Fibroblast of skin of scalp (primary cell): ENCODE data around the gene PGLYRP2. TPM values are rescaled to one million over a fixed set of nuclear protein-coding genes. Genes with fewer than 3 reads are reported as not detected.
"Not testable (repeated sequence)": the region's sequence is repeated elsewhere in the genome, so short reads cannot be mapped to it uniquely, and the experiment has no call there.

Experiments
- DNase-seq: peaks from one replicate; pipeline ENCODE4 v3.0.0-alpha.2; 2013
- polyA plus RNA-seq, 2 experiments: library from polyadenylated mRNA; unstranded; fragments of 120-200 nt; gene quantifications; one replicate each; pipeline ENCODE4 v1.2.1, GENCODE V29; 2013; ENCODE audit not compliant: insufficient read length in 2 of 2

PGLYRP2 gene, protein sequence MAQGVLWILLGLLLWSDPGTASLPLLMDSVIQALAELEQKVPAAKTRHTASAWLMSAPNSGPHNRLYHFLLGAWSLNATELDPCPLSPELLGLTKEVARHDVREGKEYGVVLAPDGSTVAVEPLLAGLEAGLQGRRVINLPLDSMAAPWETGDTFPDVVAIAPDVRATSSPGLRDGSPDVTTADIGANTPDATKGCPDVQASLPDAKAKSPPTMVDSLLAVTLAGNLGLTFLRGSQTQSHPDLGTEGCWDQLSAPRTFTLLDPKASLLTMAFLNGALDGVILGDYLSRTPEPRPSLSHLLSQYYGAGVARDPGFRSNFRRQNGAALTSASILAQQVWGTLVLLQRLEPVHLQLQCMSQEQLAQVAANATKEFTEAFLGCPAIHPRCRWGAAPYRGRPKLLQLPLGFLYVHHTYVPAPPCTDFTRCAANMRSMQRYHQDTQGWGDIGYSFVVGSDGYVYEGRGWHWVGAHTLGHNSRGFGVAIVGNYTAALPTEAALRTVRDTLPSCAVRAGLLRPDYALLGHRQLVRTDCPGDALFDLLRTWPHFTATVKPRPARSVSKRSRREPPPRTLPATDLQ
- polyA plus RNA-seq (2013, experiment 1 of 2; ENCODE audit: insufficient read length): not detected
- not detected for polyA plus RNA-seq (2013, experiment 2 of 2; ENCODE audit: insufficient read length)

DNA sequence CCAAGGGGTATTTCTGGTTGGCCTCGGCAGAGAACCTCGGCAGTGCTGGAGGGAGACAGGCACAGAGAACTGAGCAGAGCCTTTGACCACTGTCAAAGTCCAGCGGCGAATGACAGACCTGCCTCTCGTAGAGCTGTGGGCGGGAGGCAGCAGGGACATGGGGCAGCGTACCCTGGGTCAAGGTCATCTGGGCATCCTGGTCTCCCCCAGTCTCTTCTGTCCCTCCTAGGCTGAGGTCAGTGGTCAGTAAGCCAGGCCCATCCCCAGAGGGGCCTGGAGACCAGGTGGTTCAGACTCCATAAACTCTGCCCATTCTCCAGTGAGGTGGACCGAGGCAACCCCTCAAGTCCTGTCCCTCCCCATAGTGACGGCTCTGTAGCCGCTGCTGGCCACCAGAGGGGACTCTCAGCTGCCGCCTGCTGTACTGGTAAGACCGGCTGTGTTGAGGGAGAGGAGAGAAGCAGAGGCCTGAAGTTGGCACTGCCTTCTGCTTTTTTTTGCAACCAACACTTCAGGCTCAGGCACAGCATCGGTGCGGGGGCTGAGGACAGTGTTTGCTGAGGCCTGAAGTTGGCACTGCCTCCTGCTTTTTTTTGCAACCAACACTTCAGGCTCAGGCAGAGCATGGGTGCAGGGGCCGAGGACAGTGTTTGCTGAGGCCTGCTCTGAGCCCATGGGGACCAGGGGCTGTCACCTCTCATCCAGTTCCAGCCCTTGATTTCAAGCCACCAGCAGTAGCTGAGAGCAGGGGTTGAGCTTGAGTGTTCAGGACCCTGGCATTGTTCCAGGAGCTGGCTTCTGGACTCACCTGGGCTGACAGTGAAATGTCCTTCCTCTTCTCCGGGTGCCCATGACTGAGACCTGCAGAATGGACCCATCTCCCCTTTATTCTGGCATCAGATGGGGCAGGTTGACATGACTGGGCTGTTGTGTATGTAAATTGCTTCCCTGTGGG lies at the start of gene PGLYRP2:
Gene PGLYRP2 (minus strand): TSS at position 111 of the 955 bp plus-strand sequence. CDS start 130 bp downstream, outside the sequence.
- no peak for DNase-seq

DNA sequence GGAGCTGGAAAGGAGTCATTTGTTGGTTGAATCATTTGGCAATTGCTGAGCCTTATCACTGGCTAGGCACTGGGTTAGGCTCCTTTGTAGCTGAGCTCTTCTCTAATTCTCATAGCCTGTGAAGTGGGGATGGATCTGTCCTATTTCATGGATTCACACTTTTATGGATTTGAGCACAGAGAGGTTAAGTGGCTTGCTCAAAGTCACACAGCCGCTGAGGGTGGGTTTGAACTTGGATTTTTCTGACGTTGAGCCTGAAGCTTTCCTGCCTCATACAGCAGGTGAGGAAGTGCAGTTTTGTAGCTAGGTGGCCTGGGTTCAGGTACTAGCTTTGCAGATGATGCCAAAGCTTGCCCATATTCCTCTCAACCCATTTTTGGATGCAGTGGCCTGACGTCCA lies 48.4 kb upstream of the PGLYRP2 start:
- DNase-seq: no peak

DNA sequence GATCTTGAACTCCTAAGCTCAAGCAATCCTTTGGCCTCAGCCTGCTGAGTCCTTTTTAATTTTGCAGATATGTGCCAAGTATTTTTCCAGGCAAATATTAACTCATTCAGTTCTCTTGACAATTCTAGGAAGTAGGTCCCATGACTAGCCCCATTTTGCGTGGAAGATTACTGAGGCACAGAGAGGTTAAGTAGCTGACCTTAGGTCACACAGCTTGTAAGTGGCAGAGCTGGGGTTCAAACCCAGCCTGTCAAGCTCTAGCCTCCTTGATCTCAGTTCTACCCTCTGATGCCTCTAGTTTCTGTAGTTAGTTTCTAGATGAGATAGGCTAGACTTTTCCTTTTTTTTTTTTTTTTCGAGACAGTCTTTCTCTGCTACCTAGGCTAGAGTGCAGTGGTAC lies 47.1 kb upstream of the PGLYRP2 start:
- no peak for DNase-seq

DNA sequence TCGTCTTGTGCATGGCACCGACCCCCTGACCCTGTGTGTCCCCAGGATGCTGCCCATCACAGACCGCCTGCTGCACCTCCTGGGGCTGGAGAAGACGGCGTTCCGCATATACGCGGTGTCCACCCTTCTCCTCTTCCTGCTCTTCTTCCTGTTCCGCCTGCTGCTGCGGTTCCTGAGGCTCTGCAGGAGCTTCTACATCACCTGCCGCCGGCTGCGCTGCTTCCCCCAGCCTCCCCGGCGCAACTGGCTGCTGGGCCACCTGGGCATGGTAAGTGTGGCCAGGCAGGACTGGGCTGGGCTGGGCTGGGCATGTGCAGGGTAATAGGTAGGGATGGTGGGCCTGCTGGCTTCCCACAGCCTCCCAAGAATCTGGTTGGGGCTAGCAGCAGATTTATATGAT lies 46.0 kb upstream of the PGLYRP2 start:
- no peak for DNase-seq

DNA sequence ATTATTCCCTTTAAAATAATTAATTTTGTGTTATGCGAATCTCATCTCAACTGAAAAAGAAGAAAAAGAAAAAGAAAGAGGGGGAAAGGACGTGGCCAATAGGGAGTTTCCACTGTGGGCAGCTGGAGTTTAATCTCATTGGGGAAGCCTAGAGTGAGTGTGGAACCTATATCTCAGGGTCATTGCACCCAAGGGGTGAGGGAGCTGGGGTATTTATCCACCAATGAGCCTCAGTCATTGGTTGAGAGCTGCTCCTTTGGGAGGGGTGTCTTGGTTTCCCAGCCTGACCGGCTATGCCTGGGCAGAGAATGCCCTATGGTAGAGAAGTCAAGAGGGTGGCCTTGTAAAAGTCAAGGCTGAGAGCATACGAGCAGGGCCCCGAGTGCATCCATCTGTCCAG lies 45.5 kb upstream of the PGLYRP2 start:
- no peak for DNase-seq

DNA sequence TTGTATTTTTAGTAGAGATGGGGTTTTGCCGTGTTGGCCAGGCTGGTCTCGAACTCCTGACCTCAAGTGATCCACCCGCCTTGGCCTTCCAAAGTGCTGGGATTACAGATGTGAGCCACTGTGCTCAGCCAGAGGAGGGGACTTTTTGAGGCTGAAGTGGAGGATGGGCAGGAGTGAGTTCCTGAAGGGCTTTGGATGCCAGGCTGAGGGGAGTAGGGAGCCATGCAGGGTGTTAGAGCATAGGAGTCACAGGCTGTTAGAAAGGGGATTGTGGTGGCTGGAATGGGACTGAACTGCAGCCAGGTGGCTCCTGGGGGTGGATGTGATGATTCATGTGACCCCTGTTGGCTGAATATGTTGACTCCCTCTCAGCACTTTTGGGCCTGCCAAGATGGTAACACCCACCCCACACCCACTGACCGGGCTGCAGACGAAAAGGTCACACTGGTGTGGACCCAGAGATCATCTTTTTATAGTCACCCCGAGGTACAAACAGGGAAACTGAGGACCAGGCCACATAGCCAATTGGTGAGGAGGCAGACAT lies 40.2 kb upstream of the PGLYRP2 start:
- no peak for DNase-seq

DNA sequence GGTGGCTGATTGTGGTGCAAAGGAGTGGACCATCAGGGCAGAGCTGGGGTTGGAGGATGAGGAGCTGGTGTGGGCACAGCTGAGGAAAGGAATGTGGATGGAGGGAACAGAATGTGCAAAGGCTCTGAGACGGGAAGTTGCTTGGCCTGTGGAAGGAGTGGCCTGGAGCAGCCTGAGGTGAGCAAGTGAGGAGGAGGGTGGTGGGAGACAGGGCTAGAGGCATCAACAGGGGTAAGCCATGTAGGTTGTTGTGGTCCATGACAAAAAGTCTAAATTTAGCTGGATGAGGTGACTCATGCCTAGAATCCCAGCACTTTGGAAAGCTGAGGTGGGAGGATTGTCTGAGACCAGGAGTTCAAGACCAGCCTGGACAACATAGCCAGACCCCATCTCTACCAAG lies 38.5 kb upstream of the PGLYRP2 start:
- DNase-seq: no peak

DNA sequence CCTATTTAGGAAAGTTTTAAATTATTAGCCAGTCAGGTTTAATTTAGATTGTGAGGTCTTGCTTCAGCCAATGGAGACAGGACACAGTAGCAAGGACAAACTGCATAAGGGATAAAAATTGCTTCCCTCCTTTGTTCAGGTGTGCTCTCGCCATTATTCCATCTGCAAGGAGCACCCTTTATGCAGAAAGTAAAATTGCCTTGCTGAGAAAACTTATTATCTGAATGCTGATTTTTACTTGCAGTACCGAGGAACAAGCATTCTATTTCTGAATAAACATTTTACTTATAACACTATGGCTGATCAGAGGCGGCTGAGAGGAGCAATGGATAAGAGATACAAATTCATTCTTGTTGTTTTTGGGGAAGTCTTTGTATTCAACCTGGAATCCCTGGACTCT lies 37.1 kb upstream of the PGLYRP2 start:
- DNase-seq: no peak

DNA sequence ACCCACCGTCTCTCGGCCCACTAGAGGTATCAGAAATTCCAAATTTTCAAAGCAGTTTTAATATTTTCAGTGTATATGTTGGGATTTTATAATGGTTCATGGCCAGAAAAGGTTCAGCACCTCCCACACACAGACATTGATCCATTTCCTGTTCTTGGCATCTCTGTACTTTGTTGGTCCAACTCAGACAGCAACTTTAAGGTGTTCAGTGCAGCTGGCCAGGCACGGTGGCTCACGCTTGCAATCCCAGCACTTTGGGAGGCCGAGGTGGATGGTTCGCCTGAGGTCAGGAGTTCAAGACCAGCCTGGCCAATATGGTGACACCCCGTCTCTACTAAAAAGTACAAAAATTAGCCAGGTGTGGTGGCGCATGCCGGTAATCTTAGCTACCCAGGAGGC lies 35.9 kb upstream of the PGLYRP2 start:
- DNase-seq: not testable (repeated sequence)

DNA sequence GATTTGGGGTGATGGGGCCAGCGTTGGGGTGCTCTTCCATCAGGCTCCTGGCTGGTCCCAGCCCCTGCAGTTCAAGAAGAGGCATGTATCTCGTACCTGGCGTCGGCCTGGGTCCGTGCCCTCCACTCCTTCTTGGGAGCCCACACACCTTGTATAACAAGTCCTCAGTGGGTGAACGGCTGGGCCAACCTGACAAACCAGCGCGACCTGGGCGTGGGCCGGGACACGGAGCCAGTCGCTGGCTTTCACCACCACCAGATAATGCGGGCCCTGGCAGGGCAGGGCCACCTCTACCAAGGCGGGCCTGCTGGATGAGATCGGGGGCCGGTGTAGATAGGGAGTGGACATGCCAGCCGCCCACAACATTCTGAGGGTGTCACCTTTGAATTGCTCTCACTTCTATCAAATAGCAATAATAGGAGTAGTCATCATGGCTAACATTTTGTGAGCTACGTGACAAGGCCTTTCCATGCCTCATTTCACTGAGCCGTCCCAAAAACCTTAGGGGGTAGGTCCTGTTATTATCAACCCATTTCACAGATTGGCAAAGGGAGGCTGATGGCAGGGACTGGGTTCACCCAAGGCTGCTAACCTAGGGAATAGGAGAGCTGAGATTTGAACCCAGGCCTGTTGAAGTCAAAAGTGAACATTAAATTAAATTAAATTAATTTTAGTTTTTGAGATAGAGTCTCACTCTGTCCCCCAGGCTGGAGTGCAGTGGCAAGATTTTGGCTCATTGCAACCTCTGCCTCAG lies 32.5 kb upstream of the PGLYRP2 start:
- DNase-seq: no peak

DNA sequence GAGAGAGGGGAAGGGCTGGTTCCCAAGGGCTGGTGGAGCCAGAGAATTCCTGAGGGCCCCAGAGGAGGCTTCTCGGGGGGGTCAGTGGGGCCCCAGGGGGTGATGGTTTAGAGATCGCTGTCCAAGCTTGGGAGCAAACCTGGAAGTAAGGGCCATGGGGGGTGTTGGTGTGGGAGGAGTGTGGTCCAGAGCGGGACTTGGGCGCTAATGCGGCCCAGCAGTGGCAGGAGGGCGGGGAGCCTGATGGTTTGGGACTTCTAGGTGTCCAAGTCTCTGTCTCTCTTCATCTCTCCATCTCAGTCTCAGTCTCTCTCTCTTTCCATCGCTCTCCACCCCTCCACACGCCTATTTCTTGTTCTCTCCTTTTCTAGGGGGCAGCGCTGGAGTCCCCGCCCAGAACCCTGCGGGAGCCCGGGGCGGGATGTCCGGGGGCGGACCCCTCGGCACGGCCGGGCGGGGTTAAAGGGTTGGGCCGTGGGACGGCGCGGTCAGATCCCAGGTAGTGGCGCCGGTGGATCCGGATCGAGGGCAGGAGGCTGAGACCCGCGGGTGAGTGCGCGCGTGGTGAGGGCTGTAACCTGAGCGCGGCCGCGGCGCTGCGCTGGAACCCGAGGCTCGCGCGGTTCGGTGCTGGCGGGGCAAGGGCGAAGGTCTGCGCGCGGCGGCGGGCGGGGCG lies 28.9 kb upstream of the PGLYRP2 start, which contains the start of gene CYP4F22:
Gene CYP4F22 (plus strand): TSS at position 491 of the 676 bp plus-strand sequence. CDS start 16,812 bp downstream, outside the sequence.
- no peak for DNase-seq

DNA sequence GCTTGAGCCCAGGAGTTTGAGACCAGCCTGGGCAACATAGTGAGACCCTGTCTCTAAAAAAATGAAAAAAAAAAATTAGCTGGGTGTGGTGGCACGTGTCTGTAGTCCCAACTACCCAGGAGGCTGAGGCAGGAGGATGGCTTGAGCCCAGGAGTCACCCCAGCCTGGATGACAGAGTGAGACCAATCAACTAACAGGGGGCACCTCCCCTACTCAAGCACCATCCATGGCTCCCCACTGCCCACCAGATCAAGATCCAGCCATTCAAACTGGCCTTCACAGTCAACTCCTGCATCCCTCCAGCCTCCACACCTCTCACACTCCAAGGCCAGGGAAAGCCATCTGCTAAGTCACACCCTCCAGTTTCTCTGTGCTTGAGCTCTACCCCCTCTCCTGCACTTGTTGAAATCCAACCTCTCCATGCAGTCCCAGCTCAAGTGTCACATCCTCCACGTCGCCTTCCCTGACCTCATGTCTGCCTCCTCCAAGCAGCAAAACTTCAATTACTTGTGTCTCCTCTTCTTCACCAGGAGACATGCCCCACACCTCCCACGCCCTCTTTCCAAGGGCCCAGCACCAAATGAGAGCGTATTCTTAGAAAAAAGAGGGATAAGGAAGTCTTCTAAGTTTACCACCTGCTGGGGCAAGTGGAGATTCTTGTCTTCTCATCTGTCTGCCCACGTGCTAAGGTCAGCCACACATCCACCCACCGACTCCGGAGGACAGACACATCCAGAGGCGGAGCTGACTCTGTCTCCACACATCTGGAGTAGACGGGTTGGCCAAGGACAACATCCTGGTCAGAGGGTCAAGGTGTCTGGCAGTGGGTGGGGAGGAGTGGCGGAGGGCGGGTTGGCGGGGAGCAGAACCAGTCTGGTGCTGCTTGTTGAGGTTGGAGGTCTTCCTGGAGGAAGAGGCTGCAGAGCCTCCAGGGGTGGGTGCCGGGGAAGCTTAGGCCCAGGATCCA lies 28.1 kb upstream of the PGLYRP2 start:
- no peak for DNase-seq

DNA sequence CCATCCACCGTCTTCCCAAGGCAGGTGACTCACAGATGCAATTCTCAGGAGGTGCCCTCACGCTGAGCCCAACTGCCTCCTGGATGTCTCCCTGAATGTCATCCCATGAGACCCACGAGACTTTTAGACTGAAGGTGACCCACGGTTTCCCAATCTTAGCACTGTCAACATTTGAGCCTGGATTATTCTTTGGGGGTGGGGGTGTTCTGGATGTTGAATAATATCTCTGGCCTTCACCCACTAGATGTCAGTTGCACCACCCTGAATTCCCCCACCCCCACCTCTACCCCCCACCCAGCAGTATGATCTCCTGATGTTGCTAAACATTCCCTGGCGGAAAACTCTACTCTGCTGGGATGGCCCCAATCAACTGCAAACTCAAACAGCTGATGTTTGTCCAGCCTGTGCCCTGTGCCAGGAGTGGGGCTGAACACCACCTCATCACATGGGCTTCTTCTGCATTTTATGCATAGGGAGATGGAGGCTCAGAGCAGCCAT lies 26.8 kb upstream of the PGLYRP2 start:
- no peak for DNase-seq

DNA sequence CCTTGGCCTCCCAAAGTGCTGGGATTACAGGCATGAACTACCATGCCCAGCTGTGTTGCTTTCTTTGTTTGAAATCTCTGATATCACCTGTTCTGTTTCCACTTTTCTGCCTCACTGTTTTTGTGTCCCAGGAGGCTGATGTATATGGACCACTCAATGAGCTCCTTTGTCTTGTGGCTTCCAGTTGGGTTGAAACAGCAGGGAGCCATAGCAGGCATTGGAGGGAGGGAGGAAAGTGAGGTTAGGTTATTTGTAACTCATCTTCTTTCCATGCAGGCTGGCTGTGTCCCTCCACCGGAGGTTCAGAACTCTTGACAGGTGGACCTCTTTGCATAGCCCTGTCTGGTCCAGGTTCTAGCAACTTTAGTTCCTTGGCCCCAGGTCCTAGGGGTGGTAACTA lies 23.0 kb upstream of the PGLYRP2 start:
- DNase-seq: no peak

DNA sequence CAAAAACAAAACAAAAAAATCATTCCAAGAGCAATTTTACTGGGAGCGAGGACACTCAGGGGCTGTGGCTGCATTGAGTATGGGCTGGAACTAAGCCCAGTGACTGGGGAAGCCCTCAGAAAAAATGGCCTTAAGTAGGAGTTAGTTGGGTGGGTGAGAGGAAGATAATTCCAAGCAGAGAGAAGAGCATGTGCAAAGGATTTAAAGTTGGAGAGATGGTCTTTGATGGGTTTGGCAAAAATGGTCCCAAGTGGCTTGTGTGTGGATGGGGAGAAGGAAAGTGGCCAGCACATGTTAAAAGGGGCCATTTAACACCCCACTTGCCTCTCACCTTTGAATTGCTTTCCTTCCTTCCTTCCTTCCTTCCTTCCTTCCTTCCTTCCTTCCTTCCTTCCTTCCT lies 22.3 kb upstream of the PGLYRP2 start:
- DNase-seq: no peak

DNA sequence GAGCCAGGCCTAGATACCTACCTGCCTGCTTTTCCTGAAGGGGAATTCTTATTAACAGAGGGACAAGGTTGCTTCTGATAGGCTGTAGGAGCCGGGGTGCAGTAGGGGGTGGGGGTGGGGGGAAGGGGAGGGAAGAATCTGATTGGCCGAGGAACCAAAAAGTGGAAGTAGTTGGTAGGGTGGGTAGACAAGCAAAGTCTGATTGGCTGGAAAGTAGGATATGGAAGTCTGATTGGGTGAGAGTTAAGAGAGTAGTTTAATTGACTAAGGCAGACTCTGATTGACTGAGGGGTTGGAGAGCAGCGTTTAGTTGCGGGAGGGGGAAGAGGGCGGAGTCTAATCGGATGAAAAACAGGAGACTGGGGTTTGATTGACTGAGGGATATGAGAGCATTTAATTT lies 19.6 kb upstream of the PGLYRP2 start:
- no peak for DNase-seq

DNA sequence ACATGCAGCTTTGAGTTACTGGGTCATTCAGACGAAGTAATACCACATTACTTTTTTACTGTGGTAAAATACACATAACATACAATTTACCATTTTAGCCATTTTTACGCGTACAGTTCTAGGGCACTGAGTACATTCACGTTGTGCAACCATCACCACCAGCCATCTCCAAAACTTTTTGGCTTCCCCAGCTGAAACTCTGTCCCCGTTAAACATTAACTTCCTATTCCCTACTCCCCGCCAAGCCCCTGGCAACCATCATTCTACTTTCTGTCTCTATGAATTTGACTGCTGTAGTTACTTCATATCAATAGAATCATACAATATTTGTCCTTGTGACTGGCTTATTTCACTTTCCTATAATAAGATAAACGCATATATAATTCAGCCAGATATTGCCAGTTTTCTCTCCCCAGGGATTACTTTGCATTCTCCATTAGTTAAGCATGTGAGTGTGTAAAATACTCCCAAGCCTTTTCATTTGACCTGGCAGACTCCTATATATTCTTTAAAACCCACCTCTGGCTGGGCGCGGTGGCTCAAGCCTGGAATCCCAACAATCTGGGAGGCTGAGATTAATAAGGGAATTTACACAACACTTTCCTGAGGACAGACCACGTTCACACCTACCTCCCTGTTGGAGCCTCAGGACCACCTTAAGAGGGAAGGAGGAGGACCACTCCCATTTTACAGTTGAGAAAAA lies 19.0 kb upstream of the PGLYRP2 start:
- no peak for DNase-seq

DNA sequence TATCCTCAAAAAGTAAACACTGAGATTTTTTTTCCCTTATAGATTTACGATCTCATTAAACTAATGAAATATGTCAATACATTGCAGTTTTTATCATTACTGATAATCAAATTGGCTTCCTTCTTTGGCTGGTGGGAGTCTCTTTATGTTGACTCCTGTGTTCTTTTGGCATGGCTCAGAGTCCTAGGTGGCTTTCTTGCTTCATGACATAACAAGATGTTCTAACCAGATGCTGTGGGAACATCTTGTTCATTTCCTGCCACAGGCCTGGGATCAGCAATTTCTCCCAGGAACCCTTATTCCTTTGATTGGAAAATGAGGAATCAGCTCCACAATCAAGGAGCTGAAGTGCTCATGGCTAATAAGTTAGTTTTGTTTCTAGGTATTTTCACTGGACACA lies 15.8 kb upstream of the PGLYRP2 start:
- DNase-seq: no peak
